ENCODE results near the gene CASD1. TPM values are rescaled to one million over a fixed set of nuclear protein-coding genes. Genes with fewer than 3 reads are reported as not detected.
A peak's percentile ranks its signal among the peaks of the same experiment; 100 is the strongest.

Gene CASD1
- total and polyA plus RNA-seq, 2 of the 4 experiments (the other 2 are of a cell fraction), result 4.0 to 4.5 TPM

- no peak overlapping the region for H3K9ac ChIP-seq (ENCODE audit: low read depth, low read length)
- no peak overlapping the region for H4K8ac ChIP-seq (ENCODE audit: low read depth in 2 of 2, low read length in 2 of 2)
- intact Hi-C loops (cut with micrococcal nuclease) (no loop called here), dilution Hi-C loops (cut with HindIII; ENCODE audit: low sequenced_read_pairs, unreplicated experiment) (no loop called here), in situ Hi-C loops (cut with MboI; ENCODE audit: low sequenced_read_pairs) (no loop called here)
- H4K91ac ChIP-seq (ENCODE audit: insufficient read depth, low read depth, low read length), result no peak overlapping the region
- no peak overlapping the region for H2AFZ ChIP-seq (replicated peaks; ENCODE audit: low read length, poor library complexity)
- BruUV-seq (replicated peaks), result TSS peak; percentile 60
- no peak overlapping the region for H3K14ac ChIP-seq (replicated peaks; ENCODE audit: low read depth, low read length)
- no peak overlapping the region for H4K5ac ChIP-seq (ENCODE audit: low read depth, low read length)
- H3K27ac ChIP-seq (ENCODE audit: insufficient read depth, low read length), result no peak overlapping the region
- H3K9me3 ChIP-seq (ENCODE audit: control insufficient read depth, insufficient read depth, low read length), result no peaks in the 10 kb centered on the region
- H3K27me3 ChIP-seq (ENCODE audit: control insufficient read depth, insufficient read depth, low read length), result no peaks in the 10 kb centered on the region
- H2AK9ac ChIP-seq (replicated peaks; ENCODE audit: low read depth, low read length, poor library complexity), result no peak overlapping the region
- ATAC-seq (ENCODE audit: low read depth), result no peak
- no peak overlapping the region for H2BK15ac ChIP-seq (ENCODE audit: low read depth, low read length)
- no peak overlapping the region for H3K23ac ChIP-seq (ENCODE audit: low read depth, low read length)
- no peaks in the 10 kb centered on the region for H3K9me1 ChIP-seq (ENCODE audit: insufficient read depth, low read length)
- DNase-seq, result no peak
- H3K4ac ChIP-seq (ENCODE audit: low read depth, low read length), result no peak overlapping the region
- H3K56ac ChIP-seq (ENCODE audit: extremely low read depth, insufficient read depth, low read length), result no peak overlapping the region
- no peaks in the 10 kb centered on the region for H3K36me3 ChIP-seq (ENCODE audit: control insufficient read depth, insufficient read depth, low read length)
- TF ChIP-seq NFE2L2 (IDR thresholded peaks at IDR 0.05; ENCODE audit: low read depth, low read length) (no peak), SMC3 (IDR thresholded peaks at IDR 0.05; ENCODE audit: low read depth, low read length) (no peak), CEBPB (IDR thresholded peaks at IDR 0.05; ENCODE audit: low read depth, low read length) (no peak), MAFK (IDR thresholded peaks at IDR 0.05; ENCODE audit: low read depth, low read length) (no peak), RFX5 (IDR thresholded peaks at IDR 0.05; ENCODE audit: low read depth, low read length) (no peak), RAD21 (IDR thresholded peaks at IDR 0.05; ENCODE audit: low read length) (no peak), RCOR1 (IDR thresholded peaks at IDR 0.05; ENCODE audit: insufficient replicate concordance, low read length) (no peak), FOS (IDR thresholded peaks at IDR 0.05; ENCODE audit: low read depth, low read length) (no peak), CHD1 (IDR thresholded peaks at IDR 0.05; ENCODE audit: low read depth, low read length) (no peak), CTCF (conservative IDR thresholded peaks at IDR 0.05; ENCODE audit: low read depth, low read length) (no peak)
- no peaks in the 10 kb centered on the region for H3K4me1 ChIP-seq (ENCODE audit: control insufficient read depth, insufficient read depth, low read length)
- H2BK5ac ChIP-seq (ENCODE audit: low read depth, low read length, poor library complexity, severe bottlenecking), result no peak overlapping the region
- ChIA-PET POLR2A (ENCODE audit: unreplicated experiment) (no interaction called here), CTCF (no interaction called here)
- no peak overlapping the region for H2BK120ac ChIP-seq (ENCODE audit: low read depth, low read length)
- H2AK5ac ChIP-seq (ENCODE audit: low read depth, low read length), result no peak overlapping the region
- no peaks in the 10 kb centered on the region for H3K79me1 ChIP-seq (ENCODE audit: low read depth in 1 of 2, low read length in 2 of 2)
- H3K18ac ChIP-seq (ENCODE audit: low read depth, low read length), result no peak overlapping the region
- no peak overlapping the region for H2BK20ac ChIP-seq (ENCODE audit: low read depth, low read length)
- H4K20me1 ChIP-seq (ENCODE audit: insufficient read depth, low read length), result no peaks in the 10 kb centered on the region
- H3K4me2 ChIP-seq (ENCODE audit: low read depth, low read length), result no peak overlapping the region
- WGBS, 2 experiments (ENCODE audit: extremely low coverage in 2 of 2, insufficient read length in 1 of 2), result no CpG with 5 or more reads among the region's 2 CpGs
- H3K4me3 ChIP-seq (ENCODE audit: insufficient read depth, low read depth, low read length), result no peak overlapping the region
These were observed 46.4 kb downstream of the CASD1 start for GRCh38 chr7:94556028-94556427.
